CD4-positive, alpha-beta T cell treated with Interleukin-17A for 1 hour (primary cell): ENCODE measurements around the gene UBASH3B.
"Not testable (repeated sequence)": the region's sequence is repeated elsewhere in the genome, so short reads cannot be mapped to it uniquely, and the experiment has no call there.

Experiments used
- DNase-seq: peaks from one replicate; pipeline ENCODE4 v3.0.0-alpha.2; 2020

Gene UBASH3B

GRCh38 chr11:122711362-122711761 is 55.8 kb downstream of the UBASH3B start:
- no peak for DNase-seq

GRCh38 chr11:122711831-122712381 is 56.4 kb downstream of the UBASH3B start:
- DNase-seq = no peak

DNA sequence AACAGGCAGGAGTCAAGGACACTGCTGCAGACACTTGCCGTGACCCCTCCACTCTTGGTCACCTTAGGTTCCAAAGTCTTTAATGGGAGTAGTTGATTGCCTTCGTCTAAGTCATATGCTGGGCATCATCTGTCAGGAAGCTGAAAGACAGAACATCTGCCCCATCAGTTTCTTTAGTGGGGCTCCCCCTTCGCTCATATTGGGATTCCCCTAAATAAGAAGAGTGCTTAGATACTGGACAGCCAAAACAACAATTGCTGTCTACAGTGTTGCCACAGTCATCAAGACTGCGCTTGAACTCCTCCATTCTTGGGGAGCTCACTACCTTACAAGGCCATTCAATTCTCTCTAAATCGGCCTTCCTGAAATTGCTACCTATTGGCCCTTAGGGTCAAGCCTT is 58.5 kb downstream of the UBASH3B start:
- DNase-seq = no peak

DNA sequence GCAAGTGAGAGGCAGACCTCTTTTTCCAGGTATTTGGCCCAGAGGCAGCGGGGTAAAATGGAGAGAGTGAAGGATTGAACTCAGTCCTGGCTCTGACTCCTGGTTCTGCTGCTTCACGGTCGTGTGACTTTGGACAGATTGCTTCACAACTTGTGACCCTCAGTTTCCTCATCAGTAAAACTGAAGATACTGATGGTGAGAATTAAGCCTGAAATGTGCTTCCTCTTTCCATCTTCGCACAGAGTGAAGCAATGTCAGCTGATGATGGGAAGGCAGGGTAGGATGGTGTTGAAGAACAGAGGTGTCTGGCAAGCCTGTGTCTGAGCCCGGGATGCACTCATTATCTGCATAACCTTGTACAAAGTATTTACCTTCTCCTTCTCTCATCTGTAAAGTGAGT is 59.0 kb downstream of the UBASH3B start:
- DNase-seq = no peak

GRCh38 chr11:122715548-122716440 is 60.3 kb downstream of the UBASH3B start:
- no peak for DNase-seq

GRCh38 chr11:122717264-122717867 is 61.8 kb downstream of the UBASH3B start:
- peak; percentile 41 for DNase-seq

GRCh38 chr11:122720107-122720881 is 64.8 kb downstream of the UBASH3B start:
- DNase-seq = no peak

DNA sequence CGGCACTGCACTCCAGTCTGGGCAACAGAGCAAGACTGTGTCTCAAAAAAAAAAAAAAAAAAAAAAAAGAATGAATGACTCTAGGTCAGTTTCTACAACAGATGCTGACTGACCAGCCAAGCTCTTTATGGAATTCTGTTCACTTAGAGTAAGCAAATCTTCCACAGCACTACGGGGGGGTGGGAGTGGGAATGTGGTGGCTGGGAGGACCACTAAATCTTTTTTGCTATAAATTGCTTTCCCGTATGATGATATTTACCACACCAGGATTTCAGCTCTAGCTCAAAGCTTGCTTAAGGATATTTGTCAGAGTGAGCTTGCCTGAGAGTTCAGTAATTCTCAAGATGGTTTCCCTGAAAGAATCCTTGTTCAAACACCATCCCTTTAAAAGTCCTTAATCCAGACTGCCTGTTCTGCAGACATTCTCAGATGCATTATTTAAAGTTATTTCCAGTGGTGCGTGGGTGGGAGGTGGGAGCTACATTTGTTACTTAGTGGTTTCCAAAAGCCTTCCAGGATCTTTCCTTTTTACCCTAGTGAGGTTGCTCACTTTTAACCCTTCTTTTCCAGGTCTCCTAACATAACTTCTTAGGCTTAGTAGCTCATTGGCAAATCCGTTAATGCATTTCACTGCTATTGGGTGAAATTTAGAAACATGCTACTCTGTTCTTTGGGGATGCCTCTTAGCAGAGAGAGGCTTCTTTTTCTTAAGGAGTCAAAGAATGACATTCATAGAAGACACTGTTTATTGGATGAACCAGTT is 65.9 kb downstream of the UBASH3B start:
- no peak for DNase-seq

GRCh38 chr11:122721964-122722266 is 66.4 kb downstream of the UBASH3B start:
- peak; percentile 31 for DNase-seq

- DNase-seq = no peak
Measured at GRCh38 chr11:122723106-122723505, 67.6 kb downstream of the UBASH3B start.

DNA sequence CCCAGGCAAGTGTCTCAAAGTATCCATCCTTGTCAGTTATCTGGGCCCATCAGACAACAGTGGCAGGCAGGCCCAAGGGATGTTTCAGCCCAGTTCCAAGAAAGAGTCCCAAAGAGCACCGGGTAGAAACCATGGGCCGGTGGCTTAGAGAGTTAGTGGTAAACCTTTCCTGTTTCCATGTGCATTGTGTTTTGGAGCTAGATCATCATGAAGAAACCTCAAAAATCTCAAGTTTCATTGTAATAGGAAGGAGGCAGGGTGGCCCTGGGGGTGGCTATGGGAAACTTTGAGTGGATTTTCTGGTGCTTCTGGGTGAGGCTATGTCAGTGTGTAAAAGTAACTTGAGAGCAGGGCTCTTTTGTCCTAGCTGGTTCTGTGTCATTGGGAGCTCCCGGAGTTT is 68.1 kb downstream of the UBASH3B start:
- DNase-seq = no peak

GRCh38 chr11:122724520-122724919 is 69.0 kb downstream of the UBASH3B start:
- DNase-seq = no peak

DNA sequence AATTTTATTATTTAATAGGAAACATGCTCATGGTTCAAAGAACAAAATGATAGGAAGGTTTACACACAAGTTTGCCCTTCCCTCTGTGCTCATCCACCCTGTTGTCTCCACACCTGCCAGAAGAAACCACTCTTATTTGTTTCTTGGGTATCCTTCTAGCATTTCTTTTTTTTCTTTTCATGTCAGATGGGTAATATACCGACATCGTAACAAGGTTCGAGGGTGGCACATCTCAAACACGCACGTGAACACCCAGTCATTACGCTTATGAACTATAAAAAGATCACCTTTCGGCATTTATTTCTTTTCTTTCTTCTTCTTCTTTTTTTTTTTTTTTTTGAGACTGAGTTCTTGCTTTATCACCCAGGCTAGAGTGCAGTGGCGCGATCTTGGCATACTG is 70.5 kb downstream of the UBASH3B start:
- no peak for DNase-seq

- DNase-seq = peak; percentile 52
Measured at GRCh38 chr11:122727101-122727929, 71.8 kb downstream of the UBASH3B start.

- no peak for DNase-seq
Measured at GRCh38 chr11:122728561-122728960, 73.0 kb downstream of the UBASH3B start.

DNA sequence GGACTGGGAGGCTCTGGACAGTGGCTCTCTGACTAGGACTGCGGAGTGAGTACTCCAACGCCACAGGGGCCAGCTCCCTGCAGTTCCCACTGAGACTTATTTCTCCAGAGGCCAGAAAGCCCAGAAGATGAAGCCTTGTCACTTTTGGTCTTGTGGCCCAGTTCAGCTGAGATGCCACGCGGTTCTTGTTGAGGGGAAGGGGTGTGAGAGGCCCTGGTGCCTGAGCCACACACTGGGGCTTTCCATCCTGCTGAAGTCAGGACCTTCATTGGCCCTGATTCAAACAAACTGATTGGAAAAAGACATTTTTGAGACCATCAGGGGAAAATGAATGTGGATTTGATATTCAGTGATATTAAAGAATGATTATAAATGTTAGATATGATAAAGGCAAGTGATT is 73.6 kb downstream of the UBASH3B start:
- DNase-seq = no peak

GRCh38 chr11:122730694-122731093 is 75.2 kb downstream of the UBASH3B start:
- not testable (repeated sequence) for DNase-seq

DNA sequence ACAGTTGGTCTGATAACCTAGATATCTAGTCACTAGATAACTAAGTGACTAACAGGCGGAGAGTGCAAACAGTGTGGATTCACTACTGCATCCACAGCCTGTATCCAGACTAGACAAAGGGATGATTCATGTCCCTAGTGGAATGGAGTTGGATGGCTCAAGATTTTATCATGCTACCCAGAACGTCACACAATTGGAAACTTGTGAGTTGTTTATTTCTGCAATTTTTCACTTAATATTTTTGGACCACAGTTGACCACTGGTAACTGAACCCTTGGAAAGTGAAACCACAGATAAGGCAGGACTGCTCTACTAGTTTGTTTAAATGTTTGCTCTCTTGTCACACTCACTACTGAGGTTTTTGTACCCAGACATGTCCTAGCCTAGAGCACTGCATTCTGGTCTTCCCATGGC is 76.0 kb downstream of the UBASH3B start:
- no peak for DNase-seq

DNA sequence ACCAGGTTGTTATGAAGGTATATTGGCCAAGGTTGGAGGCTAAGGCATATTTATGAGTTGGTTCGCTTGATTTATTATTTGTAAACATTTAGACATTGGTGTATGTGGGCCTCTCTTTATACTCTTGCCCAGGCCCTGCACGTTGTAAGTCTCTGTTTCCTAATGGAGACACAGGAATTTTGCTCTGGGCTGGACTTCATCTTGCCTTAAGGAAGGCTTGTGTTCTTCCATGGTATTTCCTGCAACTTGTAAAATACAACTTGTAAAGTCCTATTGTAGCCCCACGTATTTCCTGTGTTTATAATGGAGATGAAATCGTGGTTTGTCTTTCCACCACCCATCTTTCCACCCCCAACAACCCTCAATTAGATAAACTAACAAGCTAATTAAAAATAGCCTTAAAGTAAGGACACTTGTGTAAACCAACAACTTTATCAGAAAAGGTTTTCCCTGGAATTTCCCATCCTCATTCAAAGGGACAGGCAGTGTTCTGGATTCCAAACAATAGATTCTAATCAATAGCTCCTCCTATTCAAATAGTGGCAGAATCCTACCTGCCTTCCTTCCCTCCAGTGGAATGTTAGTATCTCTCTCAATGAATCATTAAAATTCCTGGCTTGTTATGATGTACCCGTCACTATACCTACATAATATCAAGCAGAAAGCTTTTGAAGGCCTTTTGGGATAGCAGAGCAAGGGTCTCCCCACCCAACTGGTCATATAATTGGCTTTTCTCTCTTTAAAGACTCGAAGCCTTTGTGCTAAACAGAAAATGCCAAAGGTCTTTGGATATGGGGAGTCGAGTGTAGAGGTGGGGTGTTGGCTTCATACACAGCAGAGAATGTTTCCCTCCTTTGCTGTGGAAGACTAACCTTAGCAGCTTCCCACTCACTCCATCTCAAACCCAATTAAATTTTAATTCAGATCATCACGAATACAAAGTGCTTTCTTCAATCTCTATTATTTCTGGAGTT is 77.1 kb downstream of the UBASH3B start:
- DNase-seq = no peak

GRCh38 chr11:122733318-122733717 is 77.8 kb downstream of the UBASH3B start:
- DNase-seq = no peak
